H1 (cell line): ENCODE data around the gene BCAR3. TPM values are rescaled to one million over a fixed set of nuclear protein-coding genes. Genes with fewer than 3 reads are reported as not detected.

Experiments
- BACH1 ChIP-seq: IDR thresholded peaks from 2 replicates; pipeline ENCODE4 v1.6.1; 2012; ENCODE audit warnings: low read length, improper control_type of control experiment
- CHD2 ChIP-seq: IDR thresholded peaks from 2 replicates; pipeline ENCODE4 v1.6.1; 2012; ENCODE audit warnings: low read length, improper control_type of control experiment
- JUND ChIP-seq: IDR thresholded peaks from 2 replicates; pipeline ENCODE4 v1.6.1; 2011; ENCODE audit warnings: mild to moderate bottlenecking, improper control_type of control experiment, low read length
- MAFK ChIP-seq: IDR thresholded peaks from 2 replicates; pipeline ENCODE4 v1.6.1; 2012; ENCODE audit warnings: low read depth, mild to moderate bottlenecking, improper control_type of control experiment, low read length
- NRF1 ChIP-seq: IDR thresholded peaks from 2 replicates; pipeline ENCODE4 v1.6.1; 2011; ENCODE audit warnings: mild to moderate bottlenecking, low read depth, low read length, improper control_type of control experiment
- RAD21 ChIP-seq, 2 experiments: IDR thresholded peaks in 1 of 2; conservative IDR thresholded peaks in 1 of 2; 2 replicates each; pipeline ENCODE4 v1.6.1; 2011; ENCODE audit warnings: low read depth in 2 of 2, low read length in 2 of 2, improper control_type of control experiment in 1 of 2, inconsistent platforms in 1 of 2, mild to moderate bottlenecking in 1 of 2, moderate library complexity in 1 of 2
- SP2 ChIP-seq: IDR thresholded peaks from 2 replicates; pipeline ENCODE4 v1.6.1; 2012; ENCODE audit warnings: mild to moderate bottlenecking, low read length, inconsistent platforms
- TAF7 ChIP-seq: optimal IDR thresholded peaks from 2 replicates; pipeline ENCODE3; 2011; ENCODE audit warnings: low read depth, mild to moderate bottlenecking, inconsistent platforms, low read length, moderate library complexity, borderline replicate concordance
- TCF12 ChIP-seq: IDR thresholded peaks from 2 replicates; pipeline ENCODE4 v1.6.1; 2011; ENCODE audit warnings: low read depth, mild to moderate bottlenecking, low read length
- TEAD4 ChIP-seq: IDR thresholded peaks from 2 replicates; pipeline ENCODE4 v1.6.1; 2012; ENCODE audit warnings: low read depth, low read length, inconsistent platforms, mixed read lengths
- YY1 ChIP-seq: IDR thresholded peaks from 2 replicates; pipeline ENCODE4 v1.6.1; 2011; ENCODE audit warnings: low read depth, mild to moderate bottlenecking, low read length
- polyA plus RNA-seq, 7 experiments: library from polyadenylated mRNA; depleted of rRNA in 3 of 7; stranded (reverse) in 5 of 7; unstranded in 2 of 7; fragments of >200 nt in 5 of 7; fragments of 200-250 nt in 2 of 7; gene quantifications; 1 replicate in 5 of 7; 2 replicates in 1 of 7; 4 replicates in 1 of 7; pipeline versions ENCODE4 v1.2.1 to v1.2.3, GENCODE V29; 2011 to 2013; ENCODE audit warnings: missing spikeins in 2 of 7, mixed read lengths in 2 of 7
- total RNA-seq: library from RNA; stranded (reverse); fragmentation: NEBNext Ultra II Directional; extraction: Animal tissue kit (Norgen Biotek cat#: 25700); gene quantifications from 2 replicates; pipeline ENCODE4 v1.2.1, GENCODE V29; 2021
- TF ChIP-seq, protein P1 (sequence below): fragments of 300-600 bp; sonication (generic); IDR thresholded peaks from 2 replicates; pipeline ENCODE4 v1.7.1; 2012; ENCODE audit warnings: low read length, moderate library complexity, mild to moderate bottlenecking, inconsistent platforms; ENCODE audit not compliant: insufficient replicate concordance

Gene BCAR3
- total and polyA plus RNA-seq, 2 of the 8 experiments (the other 6 are each of a cell fraction or from before 2014, with no cell fraction given): 5.6 to 9.2 TPM

DNA sequence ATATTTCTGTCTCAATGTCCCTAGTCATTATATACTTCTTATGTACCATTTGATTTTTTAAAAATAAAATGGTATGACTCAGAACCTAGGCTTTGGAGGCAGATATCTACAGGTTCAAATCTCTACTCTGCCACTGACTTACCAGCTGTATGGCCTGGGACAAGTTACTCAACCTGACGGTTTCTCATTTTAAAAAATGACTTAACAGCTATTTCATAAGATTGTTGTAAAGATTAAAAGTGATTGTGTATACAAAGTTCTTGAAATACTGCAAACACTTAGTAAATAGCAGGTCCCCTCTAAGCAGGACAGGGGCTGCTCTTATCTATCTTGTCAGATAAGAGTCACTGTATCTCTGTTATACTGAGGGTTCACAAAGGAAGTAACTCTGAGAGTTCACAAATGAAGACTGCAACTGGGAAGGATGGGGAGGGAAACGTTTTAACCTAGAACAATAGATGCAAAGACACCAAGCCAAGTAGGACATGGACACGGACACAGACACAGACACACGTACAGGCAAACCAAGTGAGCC is 2.6 kb downstream of the BCAR3 start (continued):
- TF ChIP-seq, protein P1, sequence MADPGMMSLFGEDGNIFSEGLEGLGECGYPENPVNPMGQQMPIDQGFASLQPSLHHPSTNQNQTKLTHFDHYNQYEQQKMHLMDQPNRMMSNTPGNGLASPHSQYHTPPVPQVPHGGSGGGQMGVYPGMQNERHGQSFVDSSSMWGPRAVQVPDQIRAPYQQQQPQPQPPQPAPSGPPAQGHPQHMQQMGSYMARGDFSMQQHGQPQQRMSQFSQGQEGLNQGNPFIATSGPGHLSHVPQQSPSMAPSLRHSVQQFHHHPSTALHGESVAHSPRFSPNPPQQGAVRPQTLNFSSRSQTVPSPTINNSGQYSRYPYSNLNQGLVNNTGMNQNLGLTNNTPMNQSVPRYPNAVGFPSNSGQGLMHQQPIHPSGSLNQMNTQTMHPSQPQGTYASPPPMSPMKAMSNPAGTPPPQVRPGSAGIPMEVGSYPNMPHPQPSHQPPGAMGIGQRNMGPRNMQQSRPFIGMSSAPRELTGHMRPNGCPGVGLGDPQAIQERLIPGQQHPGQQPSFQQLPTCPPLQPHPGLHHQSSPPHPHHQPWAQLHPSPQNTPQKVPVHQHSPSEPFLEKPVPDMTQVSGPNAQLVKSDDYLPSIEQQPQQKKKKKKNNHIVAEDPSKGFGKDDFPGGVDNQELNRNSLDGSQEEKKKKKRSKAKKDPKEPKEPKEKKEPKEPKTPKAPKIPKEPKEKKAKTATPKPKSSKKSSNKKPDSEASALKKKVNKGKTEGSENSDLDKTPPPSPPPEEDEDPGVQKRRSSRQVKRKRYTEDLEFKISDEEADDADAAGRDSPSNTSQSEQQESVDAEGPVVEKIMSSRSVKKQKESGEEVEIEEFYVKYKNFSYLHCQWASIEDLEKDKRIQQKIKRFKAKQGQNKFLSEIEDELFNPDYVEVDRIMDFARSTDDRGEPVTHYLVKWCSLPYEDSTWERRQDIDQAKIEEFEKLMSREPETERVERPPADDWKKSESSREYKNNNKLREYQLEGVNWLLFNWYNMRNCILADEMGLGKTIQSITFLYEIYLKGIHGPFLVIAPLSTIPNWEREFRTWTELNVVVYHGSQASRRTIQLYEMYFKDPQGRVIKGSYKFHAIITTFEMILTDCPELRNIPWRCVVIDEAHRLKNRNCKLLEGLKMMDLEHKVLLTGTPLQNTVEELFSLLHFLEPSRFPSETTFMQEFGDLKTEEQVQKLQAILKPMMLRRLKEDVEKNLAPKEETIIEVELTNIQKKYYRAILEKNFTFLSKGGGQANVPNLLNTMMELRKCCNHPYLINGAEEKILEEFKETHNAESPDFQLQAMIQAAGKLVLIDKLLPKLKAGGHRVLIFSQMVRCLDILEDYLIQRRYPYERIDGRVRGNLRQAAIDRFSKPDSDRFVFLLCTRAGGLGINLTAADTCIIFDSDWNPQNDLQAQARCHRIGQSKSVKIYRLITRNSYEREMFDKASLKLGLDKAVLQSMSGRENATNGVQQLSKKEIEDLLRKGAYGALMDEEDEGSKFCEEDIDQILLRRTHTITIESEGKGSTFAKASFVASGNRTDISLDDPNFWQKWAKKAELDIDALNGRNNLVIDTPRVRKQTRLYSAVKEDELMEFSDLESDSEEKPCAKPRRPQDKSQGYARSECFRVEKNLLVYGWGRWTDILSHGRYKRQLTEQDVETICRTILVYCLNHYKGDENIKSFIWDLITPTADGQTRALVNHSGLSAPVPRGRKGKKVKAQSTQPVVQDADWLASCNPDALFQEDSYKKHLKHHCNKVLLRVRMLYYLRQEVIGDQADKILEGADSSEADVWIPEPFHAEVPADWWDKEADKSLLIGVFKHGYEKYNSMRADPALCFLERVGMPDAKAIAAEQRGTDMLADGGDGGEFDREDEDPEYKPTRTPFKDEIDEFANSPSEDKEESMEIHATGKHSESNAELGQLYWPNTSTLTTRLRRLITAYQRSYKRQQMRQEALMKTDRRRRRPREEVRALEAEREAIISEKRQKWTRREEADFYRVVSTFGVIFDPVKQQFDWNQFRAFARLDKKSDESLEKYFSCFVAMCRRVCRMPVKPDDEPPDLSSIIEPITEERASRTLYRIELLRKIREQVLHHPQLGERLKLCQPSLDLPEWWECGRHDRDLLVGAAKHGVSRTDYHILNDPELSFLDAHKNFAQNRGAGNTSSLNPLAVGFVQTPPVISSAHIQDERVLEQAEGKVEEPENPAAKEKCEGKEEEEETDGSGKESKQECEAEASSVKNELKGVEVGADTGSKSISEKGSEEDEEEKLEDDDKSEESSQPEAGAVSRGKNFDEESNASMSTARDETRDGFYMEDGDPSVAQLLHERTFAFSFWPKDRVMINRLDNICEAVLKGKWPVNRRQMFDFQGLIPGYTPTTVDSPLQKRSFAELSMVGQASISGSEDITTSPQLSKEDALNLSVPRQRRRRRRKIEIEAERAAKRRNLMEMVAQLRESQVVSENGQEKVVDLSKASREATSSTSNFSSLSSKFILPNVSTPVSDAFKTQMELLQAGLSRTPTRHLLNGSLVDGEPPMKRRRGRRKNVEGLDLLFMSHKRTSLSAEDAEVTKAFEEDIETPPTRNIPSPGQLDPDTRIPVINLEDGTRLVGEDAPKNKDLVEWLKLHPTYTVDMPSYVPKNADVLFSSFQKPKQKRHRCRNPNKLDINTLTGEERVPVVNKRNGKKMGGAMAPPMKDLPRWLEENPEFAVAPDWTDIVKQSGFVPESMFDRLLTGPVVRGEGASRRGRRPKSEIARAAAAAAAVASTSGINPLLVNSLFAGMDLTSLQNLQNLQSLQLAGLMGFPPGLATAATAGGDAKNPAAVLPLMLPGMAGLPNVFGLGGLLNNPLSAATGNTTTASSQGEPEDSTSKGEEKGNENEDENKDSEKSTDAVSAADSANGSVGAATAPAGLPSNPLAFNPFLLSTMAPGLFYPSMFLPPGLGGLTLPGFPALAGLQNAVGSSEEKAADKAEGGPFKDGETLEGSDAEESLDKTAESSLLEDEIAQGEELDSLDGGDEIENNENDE: no peak
- no peak for TF ChIP-seq YY1
- no peak for TF ChIP-seq NRF1
- TF ChIP-seq CHD2: no peak
- TF ChIP-seq JUND: no peak
- TF ChIP-seq SP2: no peak
- no peak for TF ChIP-seq BACH1
- no peak for TF ChIP-seq TAF7
- no peak for TF ChIP-seq MAFK
- TF ChIP-seq TCF12: no peak
- TF ChIP-seq RAD21 (IDR thresholded peaks at IDR 0.05 in 1 of 2, conservative IDR thresholded peaks at IDR 0.05 in 1 of 2; ENCODE audit: low read depth in 2 of 2, low read length in 2 of 2): no peak
- no peak for TF ChIP-seq TEAD4
